ENCODE results near the gene PRSS21.
A peak's percentile ranks its signal among the peaks of the same experiment; 100 is the strongest.

PRSS21 gene

GRCh38 chr16:2840914-2841313 is 23.9 kb downstream of the PRSS21 start:
- Histone ChIP-seq H3F3A (ENCODE audit: control insufficient read depth, insufficient read depth) (peaks cover 24% of the 10 kb centered on the region), H3K79me2 (ENCODE audit: control insufficient read depth, low read length) (no peaks in the 10 kb centered on the region), H3K27me3 (ENCODE audit: control insufficient read depth, low read length) (no peaks in the 10 kb centered on the region), H3K4me3 (ENCODE audit: low read length) (no peak overlapping the region), H4K20me1 (ENCODE audit: control insufficient read depth, insufficient read depth, low read depth, low read length) (no peaks in the 10 kb centered on the region), H3K4me2 (ENCODE audit: low read length) (no peak overlapping the region), H3K9me3 (ENCODE audit: control insufficient read depth, insufficient read depth, low read length) (0 out of 2 replicates have a peak, but pooled peaks cover 3% of the 10 kb centered on the region), H3K36me3 (ENCODE audit: control insufficient read depth, low read length) (no peaks in the 10 kb centered on the region), H3K4me1 (ENCODE audit: control insufficient read depth, low read length) (peaks cover 23% of the 10 kb centered on the region), H3K27ac (ENCODE audit: low read depth, low read length) (no peak overlapping the region), H3K9me2 (replicated peaks; ENCODE audit: control insufficient read depth, low read length) (no peaks in the 10 kb centered on the region)
- no peak for TF ChIP-seq EZH2phosphoT487 (IDR thresholded peaks at IDR 0.05; ENCODE audit: borderline replicate concordance, low read length)
- no peak for TF ChIP-seq CTCF (IDR thresholded peaks at IDR 0.05; ENCODE audit: low read depth, low read length, poor library complexity, severe bottlenecking)

- Histone ChIP-seq H3K4me1 (ENCODE audit: control insufficient read depth, low read length) (peaks cover 23% of the 10 kb centered on the region), H3F3A (ENCODE audit: control insufficient read depth, insufficient read depth) (peaks cover 24% of the 10 kb centered on the region), H3K79me2 (ENCODE audit: control insufficient read depth, low read length) (no peaks in the 10 kb centered on the region), H3K9me3 (ENCODE audit: control insufficient read depth, insufficient read depth, low read length) (0 out of 2 replicates have a peak, but pooled peaks cover 3% of the 10 kb centered on the region), H3K4me3 (ENCODE audit: low read length) (peak overlapping the region; percentile 64), H3K9me2 (replicated peaks; ENCODE audit: control insufficient read depth, low read length) (no peaks in the 10 kb centered on the region), H4K20me1 (ENCODE audit: control insufficient read depth, insufficient read depth, low read depth, low read length) (no peaks in the 10 kb centered on the region), H3K4me2 (ENCODE audit: low read length) (peak overlapping the region; percentile 56), H3K27ac (ENCODE audit: low read depth, low read length) (no peak overlapping the region), H3K27me3 (ENCODE audit: control insufficient read depth, low read length) (no peaks in the 10 kb centered on the region), H3K36me3 (ENCODE audit: control insufficient read depth, low read length) (no peaks in the 10 kb centered on the region)
- TF ChIP-seq EZH2phosphoT487 (IDR thresholded peaks at IDR 0.05; ENCODE audit: borderline replicate concordance, low read length) (no peak), CTCF (IDR thresholded peaks at IDR 0.05; ENCODE audit: low read depth, low read length, poor library complexity, severe bottlenecking) (no peak)
These were observed 24.7 kb downstream of the PRSS21 start for GRCh38 chr16:2841606-2842339.

GRCh38 chr16:2842340-2843000 is 25.4 kb downstream of the PRSS21 start:
- no peaks in the 10 kb centered on the region for H3K27me3 ChIP-seq (ENCODE audit: control insufficient read depth, low read length)
- no peaks in the 10 kb centered on the region for H4K20me1 ChIP-seq (ENCODE audit: control insufficient read depth, insufficient read depth, low read depth, low read length)
- H3K79me2 ChIP-seq (ENCODE audit: control insufficient read depth, low read length) = no peaks in the 10 kb centered on the region
- peak overlapping the region; percentile 64 for H3K4me3 ChIP-seq (ENCODE audit: low read length)
- no peaks in the 10 kb centered on the region for H3K9me2 ChIP-seq (replicated peaks; ENCODE audit: control insufficient read depth, low read length)
- peak overlapping the region; percentile 56 for H3K4me2 ChIP-seq (ENCODE audit: low read length)
- no peaks in the 10 kb centered on the region for H3K36me3 ChIP-seq (ENCODE audit: control insufficient read depth, low read length)
- 0 out of 2 replicates have a peak, but pooled peaks cover 3% of the 10 kb centered on the region for H3K9me3 ChIP-seq (ENCODE audit: control insufficient read depth, insufficient read depth, low read length)
- H3K4me1 ChIP-seq (ENCODE audit: control insufficient read depth, low read length) = peaks cover 23% of the 10 kb centered on the region
- TF ChIP-seq CTCF (IDR thresholded peaks at IDR 0.05; ENCODE audit: low read depth, low read length, poor library complexity, severe bottlenecking) = peak; percentile 97
- TF ChIP-seq EZH2phosphoT487 (IDR thresholded peaks at IDR 0.05; ENCODE audit: borderline replicate concordance, low read length) = no peak
- no peak overlapping the region for H3K27ac ChIP-seq (ENCODE audit: low read depth, low read length)
- peaks cover 24% of the 10 kb centered on the region for H3F3A ChIP-seq (ENCODE audit: control insufficient read depth, insufficient read depth)

All from DOHH2 (cell line).